Measurements from ENCODE around the gene ZMYND8. TPM values are rescaled to one million over a fixed set of nuclear protein-coding genes. Genes with fewer than 3 reads are reported as not detected.

ZMYND8 gene
- total RNA-seq, 1 donor from 2014 or later, result 23.1 TPM

Small RNAs within 50 kb of the gene (microRNA-seq; reads per million reads assigned to microRNA genes)
- gene MIR3616 (ENCODE audit: borderline number of aligned reads), result not detected

Other genes starting within 250 kb of the ZMYND8 start
- 37.0 TPM for gene NCOA3, start 145.2 kb upstream of the ZMYND8 start, total RNA-seq

All from mesenteric fat pad (tissue), 1 donor.